AG10803 (cell line): Measurements from ENCODE around the gene NFE2L3.

Source experiments
- DNase-seq: peaks from one replicate; pipeline ENCODE4 v3.0.0; 2010; ENCODE audit warnings: low read depth
- H3K4me3 ChIP-seq: 2 replicates; pipeline ENCODE4 v1.5.1; 2011; ENCODE audit warnings: mild to moderate bottlenecking, low read length, control low read depth
- TF ChIP-seq, protein P1 (sequence below): conservative IDR thresholded peaks from 2 replicates; pipeline ENCODE4 v1.5.1; 2011; ENCODE audit warnings: mild to moderate bottlenecking, low read length, control low read depth, inconsistent platforms

NFE2L3 gene

DNA sequence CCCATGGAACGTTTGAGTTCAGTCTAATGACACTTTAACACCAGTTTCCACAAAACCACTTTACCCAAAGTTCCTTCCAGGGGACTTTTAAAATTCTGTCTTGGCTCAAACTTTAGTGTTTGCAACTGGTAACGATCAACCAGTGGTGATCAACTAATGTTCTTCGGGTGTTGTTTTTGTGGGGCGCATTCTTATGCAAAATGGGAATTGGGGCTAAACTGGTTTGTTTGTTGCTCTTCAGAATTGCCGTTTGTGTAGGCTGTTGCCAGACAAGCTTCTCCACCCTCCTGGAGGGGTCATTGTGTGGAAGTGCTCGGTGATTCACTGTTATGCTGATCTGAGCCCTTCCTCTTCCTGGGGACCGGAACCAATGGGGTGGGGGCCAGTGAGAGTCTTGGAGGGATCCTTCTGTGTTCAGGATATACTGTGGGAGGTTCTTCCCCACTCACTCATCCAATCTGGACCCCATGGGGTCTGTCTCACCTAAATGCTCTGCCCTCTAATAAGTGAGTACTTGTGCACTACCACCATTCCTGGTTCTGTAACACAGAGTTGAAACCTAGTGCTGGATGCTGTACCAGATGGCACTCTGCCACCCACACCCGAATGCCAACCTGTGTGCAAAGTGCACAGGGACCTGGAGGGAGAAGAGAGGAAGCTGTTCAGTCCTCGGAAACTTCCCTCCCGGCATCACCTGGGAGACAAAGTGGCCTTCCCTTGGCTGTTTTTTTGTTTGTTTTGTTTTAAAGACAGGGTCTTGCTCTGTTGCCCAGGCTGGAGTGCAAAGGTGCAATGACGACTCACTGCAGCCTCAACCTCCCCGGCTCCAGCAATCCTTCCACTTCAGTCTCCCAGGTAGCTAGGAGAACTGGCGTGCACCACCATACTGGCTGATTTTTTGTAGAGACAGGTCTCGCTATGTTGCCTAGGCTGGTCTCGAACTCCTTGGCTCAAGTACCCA lies 2.1 kb downstream of the NFE2L3 start:
- TF ChIP-seq, protein P1, sequence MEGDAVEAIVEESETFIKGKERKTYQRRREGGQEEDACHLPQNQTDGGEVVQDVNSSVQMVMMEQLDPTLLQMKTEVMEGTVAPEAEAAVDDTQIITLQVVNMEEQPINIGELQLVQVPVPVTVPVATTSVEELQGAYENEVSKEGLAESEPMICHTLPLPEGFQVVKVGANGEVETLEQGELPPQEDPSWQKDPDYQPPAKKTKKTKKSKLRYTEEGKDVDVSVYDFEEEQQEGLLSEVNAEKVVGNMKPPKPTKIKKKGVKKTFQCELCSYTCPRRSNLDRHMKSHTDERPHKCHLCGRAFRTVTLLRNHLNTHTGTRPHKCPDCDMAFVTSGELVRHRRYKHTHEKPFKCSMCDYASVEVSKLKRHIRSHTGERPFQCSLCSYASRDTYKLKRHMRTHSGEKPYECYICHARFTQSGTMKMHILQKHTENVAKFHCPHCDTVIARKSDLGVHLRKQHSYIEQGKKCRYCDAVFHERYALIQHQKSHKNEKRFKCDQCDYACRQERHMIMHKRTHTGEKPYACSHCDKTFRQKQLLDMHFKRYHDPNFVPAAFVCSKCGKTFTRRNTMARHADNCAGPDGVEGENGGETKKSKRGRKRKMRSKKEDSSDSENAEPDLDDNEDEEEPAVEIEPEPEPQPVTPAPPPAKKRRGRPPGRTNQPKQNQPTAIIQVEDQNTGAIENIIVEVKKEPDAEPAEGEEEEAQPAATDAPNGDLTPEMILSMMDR, result no peak
- H3K4me3 ChIP-seq, result no peak overlapping the region
- DNase-seq, result no peak

DNA sequence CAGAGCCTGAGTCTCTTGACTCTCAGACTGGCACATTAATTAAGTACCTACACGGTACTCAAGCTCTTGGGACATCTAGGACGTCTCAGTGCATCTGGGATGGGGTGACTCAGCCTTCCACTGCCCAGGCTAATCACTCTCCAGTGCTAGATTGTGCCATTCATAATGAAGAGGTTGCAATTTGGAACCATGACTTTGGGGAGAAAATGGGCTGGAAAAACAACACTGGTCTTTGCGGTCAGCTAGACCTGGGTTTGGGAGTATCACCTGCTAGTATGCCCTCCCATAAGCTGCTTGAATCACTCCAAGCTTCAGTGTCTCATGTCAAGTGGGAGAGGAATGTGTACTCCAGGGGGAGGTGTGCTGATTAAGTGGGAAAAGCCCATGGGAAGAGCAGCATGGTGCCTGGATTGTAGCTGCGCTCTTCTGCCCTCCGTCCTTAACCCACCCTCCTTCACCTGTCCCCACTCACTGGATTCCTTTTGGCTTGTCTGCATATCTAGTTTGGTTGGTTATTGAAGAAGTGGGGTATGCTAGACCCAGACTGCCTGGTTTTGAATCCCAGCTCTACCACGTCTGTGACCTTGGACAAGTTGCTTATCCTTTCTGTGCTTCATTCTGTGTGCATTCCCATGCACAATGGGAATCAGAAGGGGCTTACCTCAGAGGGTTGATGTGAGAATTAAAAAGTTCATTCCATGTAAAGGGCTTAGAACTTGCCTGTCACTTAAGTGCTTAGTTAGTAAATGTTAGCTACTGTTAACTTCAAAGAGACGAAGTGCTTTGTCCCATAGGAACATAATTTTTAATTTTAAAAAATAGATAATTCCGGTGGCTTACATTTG lies 3.8 kb downstream of the NFE2L3 start:
- TF ChIP-seq, protein P1, result no peak
- DNase-seq, result peak; percentile 34
- peak overlapping the region; percentile 1; the same call in 1 of the 2 replicates for H3K4me3 ChIP-seq

DNA sequence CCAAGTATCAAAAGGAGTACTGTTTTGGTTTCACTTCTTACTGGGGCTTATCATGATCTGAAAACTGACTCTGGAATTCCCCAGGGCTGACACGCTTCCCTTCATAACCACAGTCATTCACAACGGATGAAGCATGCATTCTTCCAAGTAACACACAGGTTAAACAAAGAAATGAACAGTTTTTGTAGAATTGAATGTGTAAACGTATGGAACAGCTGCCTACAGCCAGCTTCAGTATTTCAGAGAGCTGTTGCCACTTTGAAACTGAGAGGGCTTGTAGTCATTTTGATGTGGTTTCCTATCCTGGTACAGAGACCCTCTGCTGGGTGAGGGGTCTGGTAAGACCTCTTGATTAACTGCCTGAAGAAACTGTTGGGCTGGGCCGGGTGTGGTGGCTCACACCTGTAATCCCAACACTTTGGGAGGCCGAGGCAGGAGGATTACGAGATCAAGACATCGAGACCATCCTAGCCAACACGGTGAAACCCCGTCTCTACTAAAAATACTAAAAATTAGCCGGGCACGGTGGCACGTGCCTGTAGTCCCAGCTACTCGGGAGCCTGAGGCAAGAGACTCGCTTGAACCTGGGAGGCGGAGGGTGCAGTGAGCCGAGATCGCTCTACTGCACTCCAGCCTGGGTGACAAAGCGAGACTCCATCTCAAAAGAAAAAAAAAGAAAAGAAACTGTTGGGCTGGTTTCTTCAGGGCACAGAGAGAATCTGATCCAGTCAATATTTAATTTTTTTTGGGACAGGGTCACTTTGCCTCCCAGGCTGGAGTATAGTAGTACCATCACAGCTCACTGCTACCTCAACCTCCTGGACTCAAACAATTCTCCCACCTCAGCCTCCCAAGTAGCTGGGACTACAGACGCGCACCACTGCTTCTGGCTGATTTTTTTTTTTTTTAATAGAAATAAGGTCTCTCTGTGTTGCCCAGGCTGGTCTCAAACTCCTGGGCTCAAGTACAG lies 4.7 kb downstream of the NFE2L3 start:
- DNase-seq, result peak; percentile 79
- no peak overlapping the region for H3K4me3 ChIP-seq
- TF ChIP-seq, protein P1, result no peak

DNA sequence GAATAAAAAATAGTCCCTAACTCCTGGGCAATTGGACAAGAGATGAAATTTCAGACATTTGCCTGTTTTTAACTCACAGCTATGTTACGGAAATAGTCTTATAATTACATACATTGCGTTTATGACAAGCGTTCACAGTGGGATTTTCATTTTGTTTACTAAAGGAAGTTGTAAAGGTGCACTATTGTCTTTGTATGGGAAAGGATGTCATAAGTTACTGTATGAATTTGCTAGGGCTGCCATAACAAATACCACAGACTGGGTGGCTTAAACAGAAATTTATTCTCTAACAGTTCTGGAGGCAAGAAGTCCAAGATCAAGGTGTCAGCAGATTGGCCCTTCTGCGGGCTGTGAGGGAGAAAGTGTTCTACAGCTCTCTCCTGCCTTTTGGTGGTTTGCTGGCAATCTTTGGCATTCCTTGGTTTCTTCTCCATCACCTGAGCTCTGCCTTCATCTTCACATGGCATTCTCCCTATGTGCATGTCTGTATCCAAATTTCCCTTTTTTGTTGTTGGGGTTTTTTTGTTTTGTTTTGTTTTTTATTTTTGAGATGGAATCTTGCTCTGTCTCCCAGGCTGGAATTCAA lies 5.6 kb downstream of the NFE2L3 start:
- H3K4me3 ChIP-seq, result no peak overlapping the region
- TF ChIP-seq, protein P1, result no peak
- DNase-seq, result no peak

DNA sequence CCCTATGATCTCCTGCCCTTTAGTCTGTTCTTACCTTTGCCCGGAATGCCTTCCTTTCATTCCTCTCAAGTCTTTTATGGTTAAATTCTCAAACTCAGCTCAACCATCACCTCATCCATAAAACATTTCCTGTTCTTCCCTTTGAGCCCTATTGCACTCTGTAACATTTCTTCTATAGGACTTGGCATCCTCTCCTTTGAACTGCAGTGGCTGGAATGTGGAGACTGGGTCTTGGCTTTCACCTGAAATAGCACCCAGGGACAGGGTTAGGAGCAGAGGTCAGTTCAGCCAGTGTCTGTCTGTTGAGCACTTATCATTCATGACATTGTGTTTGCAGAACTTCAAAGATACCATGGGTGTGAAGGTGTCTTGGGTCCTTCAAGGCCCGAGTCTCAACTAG lies 7.2 kb downstream of the NFE2L3 start:
- H3K4me3 ChIP-seq, result no peak overlapping the region
- TF ChIP-seq, protein P1, result no peak
- peak; percentile 20 for DNase-seq

DNA sequence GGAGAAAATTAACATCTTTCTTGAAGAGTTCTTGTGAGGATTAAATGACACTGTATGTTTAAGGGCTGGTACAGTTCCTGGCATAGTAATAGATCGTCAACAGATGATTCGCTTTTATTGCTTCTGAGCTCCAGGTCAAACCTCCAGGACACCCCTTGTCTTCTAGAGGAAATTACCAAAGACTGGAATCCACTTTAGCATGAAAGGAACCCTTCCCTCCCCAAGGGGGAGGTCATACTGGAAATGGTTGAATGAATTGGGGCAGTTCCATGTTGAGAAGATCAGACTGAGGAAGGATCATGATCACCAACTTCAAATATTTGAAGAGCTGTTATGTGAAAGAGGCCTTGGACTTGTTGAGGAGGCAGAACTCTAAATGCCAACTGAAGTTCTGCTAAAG lies 8.9 kb downstream of the NFE2L3 start:
- DNase-seq, result no peak
- TF ChIP-seq, protein P1, result no peak
- no peak overlapping the region for H3K4me3 ChIP-seq
